ENCODE measurements around the gene RHOBTB3.

RHOBTB3 gene

DNA sequence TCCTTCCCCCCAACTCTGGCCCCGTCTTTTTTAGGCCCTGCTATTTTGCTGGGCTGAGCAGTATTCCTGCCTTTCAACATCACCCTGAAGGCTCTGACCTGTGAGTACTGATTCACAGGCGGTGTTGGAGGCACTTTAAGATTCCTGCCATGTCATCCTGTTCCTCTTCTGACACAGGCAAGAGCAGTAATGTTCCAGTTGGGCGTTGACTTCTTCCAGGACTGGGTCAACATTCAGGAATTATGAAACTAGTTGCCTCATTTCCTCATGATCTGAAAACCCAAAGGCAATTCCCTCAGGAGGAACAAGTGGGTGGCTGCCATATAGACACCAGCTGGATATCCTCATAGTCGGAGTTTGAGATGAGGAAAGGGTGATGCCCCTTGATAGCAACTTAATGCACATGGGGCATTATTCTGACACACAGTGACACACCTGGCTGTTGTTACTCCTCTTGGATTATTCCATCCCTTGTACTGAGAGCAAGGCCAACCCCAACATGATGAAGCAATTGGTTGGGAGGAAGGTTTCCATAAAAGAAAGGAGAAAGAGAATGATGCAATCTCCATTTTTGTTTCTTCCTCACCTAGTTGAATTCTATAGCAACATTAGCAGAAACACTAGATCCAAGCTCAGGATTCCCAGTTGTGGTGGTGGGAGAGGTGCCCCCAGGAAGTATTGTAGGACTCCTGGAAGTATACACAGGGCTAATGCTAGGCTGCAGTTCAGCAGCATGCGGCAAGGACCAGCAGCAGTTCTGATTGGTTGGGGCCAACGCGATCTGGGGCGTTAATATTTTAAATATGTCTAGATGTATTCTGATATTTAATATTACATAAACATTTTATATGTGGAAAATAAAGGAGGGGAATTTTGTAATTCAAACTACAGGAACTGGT is 111.0 kb downstream of the RHOBTB3 start:
- DNase-seq (ENCODE audit: low spot score), result no peak

- no peak for DNase-seq (ENCODE audit: low spot score)
Observed at GRCh38 chr5:95842854-95843544, 111.9 kb downstream of the RHOBTB3 start.

DNA sequence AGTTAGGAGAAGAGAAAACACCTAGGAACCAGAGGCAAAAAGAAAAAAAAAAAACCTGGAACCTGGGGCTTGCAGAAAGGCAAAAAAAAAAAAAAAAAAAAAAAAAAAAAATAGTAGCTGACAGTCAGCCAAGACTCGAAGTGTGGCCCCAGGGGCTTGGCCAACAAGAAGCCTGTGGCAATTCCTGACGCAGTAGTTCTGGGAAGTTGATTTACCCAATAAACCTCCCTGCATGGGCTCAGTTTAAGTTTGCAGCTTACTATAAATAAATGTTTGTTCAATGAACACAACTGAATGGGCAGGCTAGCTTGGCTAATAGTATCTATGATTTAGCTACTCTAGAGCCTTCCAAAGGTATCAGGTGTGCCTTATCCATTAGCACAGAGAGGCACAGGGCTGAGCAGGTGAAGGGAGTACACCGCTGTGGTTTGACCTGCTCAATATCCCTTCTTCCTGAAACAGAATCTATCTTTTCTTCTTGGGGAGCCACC is 112.6 kb downstream of the RHOBTB3 start:
- DNase-seq (ENCODE audit: low spot score), result no peak

- no peak for DNase-seq (ENCODE audit: low spot score)
Observed at GRCh38 chr5:95845391-95845790, 114.3 kb downstream of the RHOBTB3 start.

All from iPS-NIHi11 (cell line).